ENCODE measurements around the gene NKX1-1.
A peak's percentile ranks its signal among the peaks of the same experiment; 100 is the strongest.

NKX1-1 gene

DNA sequence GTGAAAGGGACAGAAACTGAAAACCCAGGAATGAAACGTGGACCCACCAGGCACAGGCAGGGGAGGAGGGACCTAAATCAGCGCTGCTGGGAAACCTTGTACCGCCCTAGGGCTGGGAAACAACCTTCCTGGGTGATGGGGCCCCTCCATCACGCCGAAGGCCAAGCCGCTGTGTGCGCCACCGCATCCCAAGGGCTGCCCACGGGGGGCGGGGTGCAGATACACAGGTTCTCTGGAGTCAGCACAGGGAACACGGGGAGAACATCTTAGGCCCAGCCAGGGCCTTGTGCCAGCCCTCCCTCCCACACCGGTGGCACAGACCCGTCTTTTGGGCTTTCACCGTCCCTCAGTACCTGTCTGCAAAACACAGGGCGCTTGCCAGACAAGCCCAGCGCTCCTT, 46.3 kb downstream of the NKX1-1 start:
- no peak for DNase-seq (ENCODE audit: low read depth)

DNA sequence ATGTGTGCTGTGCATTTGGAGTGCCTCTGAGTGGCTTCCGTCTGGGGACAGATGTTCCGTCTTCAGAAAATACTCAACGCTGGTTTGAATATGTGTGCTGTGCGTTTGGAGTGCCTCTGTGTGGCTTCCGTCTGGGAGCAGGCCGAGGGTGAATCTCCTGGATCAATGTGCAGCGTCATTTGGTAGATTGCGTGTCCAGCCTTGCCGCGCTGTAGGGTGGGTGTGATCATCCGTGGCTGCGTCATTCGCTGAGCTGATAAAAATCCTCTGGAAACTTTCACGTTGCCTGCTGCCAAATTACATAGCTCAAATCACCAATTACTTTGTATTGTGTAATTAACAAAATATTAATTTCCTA, 47.1 kb downstream of the NKX1-1 start:
- peak; percentile 44 for DNase-seq (ENCODE audit: low read depth)

DNA sequence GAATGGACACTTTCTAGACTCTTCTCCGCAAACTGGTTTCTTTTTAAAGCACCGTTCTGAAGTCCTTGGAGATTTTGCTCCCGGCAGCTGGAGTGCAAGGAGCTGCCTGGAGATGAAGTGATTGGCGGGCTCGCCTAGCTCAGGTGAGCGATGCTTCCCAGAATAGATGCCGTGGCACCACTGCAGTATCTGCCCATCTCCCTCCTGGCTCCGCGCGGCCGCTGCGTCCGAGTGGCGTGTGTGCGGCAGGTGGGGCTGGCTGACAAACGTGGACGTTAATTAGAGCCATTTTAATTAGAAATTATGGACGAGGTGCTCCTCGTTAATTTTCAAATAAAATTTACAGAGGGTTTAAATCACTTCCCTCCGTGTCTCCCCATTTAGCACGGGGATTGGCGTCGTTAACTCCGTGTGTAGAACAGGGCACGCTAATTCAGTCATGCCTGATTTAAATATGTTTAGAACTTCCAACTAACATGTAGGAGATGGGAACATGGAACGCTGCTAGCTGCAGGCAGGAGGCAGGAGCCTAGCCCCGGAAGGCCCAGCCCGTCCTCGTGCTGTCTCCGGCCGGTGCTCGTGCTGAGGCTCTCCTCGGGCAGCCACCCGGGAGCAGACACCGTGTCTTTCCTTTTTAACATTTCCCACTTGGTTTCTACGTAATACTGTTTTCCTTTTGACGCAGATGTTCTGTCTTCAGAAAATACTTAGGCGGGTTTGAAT, 47.7 kb downstream of the NKX1-1 start:
- DNase-seq (ENCODE audit: low read depth), result no peak

DNA sequence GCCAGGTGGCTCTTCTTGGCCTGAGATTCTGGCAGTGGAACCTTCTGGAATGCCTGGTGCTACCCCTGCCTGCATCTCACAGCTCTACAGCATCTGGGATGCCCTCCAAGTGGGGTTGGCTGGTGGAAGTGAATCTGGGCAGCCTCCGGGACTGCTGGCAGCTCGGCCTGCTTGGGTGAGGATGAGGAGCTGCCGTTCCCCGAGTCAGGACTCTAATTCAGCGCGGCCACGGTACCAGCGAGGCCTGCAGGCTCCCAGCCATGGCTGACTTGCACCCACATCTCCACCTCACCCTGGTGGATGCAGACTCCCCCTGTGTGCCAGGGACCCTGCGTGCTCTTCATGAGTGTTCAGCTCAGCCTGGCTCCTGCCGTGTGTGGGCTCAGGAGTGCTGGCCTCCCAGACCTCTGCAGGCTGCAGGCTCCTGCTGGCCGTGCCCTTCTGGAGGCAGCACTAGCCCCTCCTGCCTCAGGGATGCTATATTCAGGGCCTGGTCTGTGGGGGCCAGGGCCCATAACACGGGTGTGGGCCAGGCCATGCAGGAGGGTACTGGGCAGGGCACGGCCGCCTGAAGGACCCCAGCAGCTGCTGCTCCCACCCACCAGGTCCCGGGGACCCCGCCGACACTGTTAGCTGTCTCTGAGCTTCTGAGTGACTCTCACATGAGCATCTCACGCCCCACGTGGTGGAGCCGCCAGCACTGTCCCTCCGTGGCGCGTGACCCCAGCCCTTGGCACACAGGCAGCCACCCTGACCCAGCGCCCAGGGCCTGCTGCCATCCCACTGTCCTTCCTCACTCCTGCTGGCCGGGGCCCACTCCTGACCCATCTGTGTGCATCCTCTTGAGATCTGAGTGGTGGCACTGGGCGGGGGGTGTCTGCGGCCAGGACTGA, 48.6 kb downstream of the NKX1-1 start:
- no peak for DNase-seq (ENCODE audit: low read depth)

DNA sequence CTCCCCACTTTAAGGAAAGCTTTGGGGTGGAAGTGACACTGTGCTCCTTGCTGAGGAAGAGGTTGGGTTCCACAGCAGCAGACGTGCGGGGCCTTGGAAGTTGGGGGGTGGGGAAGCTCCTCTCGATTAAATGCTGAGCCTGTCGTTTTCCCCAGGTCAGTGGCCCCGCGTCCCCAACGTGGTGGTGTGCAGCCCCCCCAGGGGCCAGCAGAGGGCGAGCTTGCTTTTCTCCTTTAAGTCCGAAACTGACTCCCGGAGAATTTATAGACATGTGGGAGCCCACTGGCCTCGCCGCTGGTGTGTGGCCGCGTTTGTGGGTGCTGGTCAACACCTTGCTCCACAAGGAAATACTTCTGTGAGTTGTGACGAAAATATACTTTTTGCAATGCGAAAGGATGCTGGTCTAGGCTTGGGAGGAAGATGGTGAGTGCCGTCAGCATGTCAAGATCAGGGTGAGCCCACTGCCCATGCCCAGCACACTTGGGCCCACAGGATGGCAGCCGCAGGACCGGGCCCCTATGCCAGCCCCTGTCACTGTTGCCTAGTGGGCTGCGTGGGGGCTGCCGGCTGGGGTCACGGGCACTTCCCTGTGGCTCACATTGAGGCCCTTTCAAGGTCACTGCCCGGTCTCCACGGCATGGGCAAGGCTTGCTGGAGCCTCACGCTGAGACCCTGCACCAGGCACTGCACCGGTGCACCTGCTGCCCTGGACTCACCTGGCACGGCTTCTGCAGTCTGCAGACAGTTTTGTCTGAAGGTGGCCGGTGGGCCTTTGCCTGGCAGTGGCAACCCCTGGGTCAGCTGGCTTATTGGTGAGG, 49.9 kb downstream of the NKX1-1 start:
- no peak for DNase-seq (ENCODE audit: low read depth)

DNA sequence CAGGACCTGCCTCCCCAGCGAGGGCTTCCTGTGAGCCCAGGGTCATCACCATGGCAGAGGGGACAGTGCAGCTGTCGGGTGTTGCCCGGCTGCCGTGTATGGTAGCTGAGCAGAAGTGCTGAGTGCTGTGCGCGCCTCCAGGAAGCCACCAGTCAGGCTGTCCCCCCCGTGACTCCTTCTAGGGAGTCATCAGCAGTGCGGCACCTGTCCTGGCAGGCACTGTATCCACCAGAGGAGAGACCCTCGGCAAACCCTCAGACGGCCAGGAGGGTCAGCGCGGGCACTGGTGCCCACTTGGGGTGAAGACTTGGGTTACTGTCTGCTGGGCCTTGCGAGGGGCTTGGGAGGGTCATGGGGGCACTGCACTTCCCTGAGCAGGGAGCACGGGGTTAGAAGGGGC, 50.9 kb downstream of the NKX1-1 start:
- no peak for DNase-seq (ENCODE audit: low read depth)

DNA sequence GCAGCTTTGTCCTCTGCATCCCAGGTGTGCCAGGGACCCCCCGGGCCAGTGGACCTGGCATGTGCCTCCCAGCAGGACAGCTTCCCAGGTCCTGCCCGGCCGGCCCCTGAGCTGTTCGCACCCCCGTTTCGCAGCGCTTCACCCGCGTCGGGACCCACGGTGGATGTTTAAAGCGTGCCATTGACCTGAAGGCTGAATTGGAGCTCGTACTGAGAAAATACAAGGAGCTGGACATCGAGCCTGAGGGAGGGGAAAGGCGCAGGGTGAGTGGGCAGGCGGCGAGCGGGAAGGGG, 51.3 kb downstream of the NKX1-1 start:
- no peak for DNase-seq (ENCODE audit: low read depth)

DNA sequence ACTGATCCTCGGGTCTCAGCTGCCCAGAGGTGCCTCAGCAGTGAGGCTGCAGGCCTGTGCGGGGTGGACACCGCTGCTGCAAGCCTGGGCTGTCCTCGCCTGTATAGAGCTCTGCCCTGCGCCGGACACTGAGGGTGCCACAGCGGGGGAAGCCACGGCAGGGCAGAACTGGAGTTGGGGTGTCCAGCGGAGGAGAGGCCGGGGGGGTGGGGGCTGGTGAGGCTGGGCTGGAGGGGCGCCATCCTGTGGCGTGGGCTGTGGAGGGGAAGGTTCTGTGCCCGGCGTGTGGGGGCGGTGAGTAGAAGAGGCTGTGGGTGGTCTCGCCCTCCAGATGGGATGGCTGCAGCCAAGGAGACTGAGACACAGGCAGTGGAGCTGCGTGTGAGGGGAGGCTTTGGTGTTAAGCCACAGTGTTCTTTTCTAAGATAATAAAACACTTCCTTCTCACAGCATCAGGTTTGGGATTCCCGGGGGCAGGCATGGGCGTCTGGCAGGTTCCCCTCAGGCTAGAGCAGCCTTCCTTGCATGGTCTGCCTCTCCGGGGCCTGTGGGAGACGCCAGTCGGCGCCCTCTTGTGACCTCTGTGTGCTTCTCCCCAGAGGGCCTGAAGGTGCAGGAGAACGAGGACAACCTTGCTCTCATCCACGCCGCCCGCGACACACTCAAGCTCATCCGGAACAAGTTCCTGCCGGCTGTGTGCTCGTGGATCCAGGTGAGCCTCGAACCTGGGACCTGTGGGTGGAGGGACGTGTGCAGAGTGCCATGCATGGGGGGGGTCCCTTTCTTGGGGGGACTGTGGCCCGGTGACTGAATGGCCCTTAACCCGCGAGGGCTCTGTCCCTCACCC, 51.9 kb downstream of the NKX1-1 start:
- no peak for DNase-seq (ENCODE audit: low read depth)

DNA sequence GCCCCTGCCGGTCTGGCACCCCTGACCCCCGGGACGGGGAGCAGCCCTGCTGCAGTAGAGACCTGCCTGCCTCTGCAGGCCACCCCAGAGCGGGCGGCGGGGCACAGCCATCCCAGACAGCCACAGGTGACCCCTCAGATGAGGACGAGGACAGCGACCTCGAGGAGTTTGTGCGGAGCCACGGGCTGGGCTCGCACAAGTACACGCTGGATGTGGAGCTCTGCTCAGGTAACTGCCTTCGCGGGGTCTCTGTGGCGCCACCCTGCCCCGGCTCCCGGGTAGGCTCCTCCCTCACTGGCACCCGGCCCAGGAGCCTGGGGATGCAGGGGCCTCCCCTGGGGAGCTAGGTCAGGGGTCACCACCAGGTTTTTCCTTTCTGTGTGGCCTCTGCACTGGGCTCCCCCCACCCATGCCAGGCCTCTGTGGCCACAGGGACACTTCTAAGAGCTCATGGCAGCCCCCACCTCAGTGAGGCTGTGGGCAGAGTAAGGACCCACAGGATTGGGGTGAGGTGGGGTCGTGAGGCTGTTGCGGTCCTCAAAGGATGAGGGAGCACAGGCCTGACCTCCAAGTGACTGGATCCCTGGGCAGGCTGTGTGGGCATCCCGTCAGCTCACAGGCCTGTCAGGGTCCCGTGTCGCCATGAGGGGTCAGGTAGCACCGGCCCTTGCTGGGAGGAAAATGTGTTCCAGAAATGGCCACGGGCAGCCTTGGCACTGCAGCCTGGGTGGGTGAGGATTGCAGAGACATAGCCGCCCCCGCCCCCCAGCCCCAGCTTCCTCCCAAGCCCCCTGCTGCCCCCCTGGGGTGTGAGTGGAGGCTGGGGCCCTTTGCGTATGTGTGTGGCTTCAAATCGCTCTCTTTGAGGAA, 52.8 kb downstream of the NKX1-1 start:
- no peak for DNase-seq (ENCODE audit: low read depth)

All from GM04504 (cell line).